H1 (cell line): Measurements from ENCODE around the gene RIBC1.

Experiments
- ATF3 ChIP-seq: IDR thresholded peaks from 2 replicates; pipeline ENCODE4 v1.6.1; 2011; ENCODE audit warnings: low read depth, mild to moderate bottlenecking, low read length; ENCODE audit not compliant: insufficient read depth
- CEBPB ChIP-seq: IDR thresholded peaks from 2 replicates; pipeline ENCODE4 v1.6.1; 2012; ENCODE audit warnings: low read depth, low read length
- CTCF ChIP-seq, 3 experiments: IDR thresholded peaks; 1 replicate in 2 of 3; 2 replicates in 1 of 3; pipeline versions ENCODE4 v1.5.1 to v1.6.1; 2011; ENCODE audit warnings: low read length in 3 of 3, mild to moderate bottlenecking in 3 of 3, inconsistent platforms in 2 of 3, low read depth in 1 of 3, moderate library complexity in 1 of 3; ENCODE audit not compliant: insufficient read depth in 1 of 3; ENCODE audit errors: control extremely low read depth in 1 of 3
- EP300 ChIP-seq, 2 experiments: IDR thresholded peaks; 1 replicate in 1 of 2; 2 replicates in 1 of 2; pipeline ENCODE4 v1.6.1; 2011 to 2012; ENCODE audit warnings: low read depth in 2 of 2, low read length in 2 of 2, mild to moderate bottlenecking in 2 of 2, borderline replicate concordance in 1 of 2, inconsistent platforms in 1 of 2, moderate library complexity in 1 of 2
- POLR2AphosphoS5 ChIP-seq: IDR thresholded peaks from 2 replicates; pipeline ENCODE4 v1.6.1; 2011; ENCODE audit warnings: low read depth, low read length
- SIX5 ChIP-seq: IDR thresholded peaks from 2 replicates; pipeline ENCODE4 v1.6.1; 2011; ENCODE audit warnings: mild to moderate bottlenecking, low read depth, low read length
- TAF1 ChIP-seq: IDR thresholded peaks from 2 replicates; pipeline ENCODE4 v1.6.1; 2011; ENCODE audit warnings: mild to moderate bottlenecking, low read depth, low read length
- TBP ChIP-seq: IDR thresholded peaks from 2 replicates; pipeline ENCODE4 v1.6.1; 2011; ENCODE audit warnings: low read depth, low read length, improper control_type of control experiment

GRCh38 chrX:53445977-53446376 lies 23.3 kb downstream of the RIBC1 start:
- TF ChIP-seq CEBPB (no peak), CTCF (IDR thresholded peaks at IDR 0.05; ENCODE audit: control extremely low read depth in 1 of 3, insufficient read depth in 1 of 3, low read depth in 1 of 3, low read length in 3 of 3) (peak; percentile 5 to 67 (median 62)), POLR2AphosphoS5 (no peak), EP300 (IDR thresholded peaks at IDR 0.05; ENCODE audit: borderline replicate concordance in 1 of 2, low read depth in 2 of 2, low read length in 2 of 2) (no peak), ATF3 (no peak), TAF1 (no peak), SIX5 (no peak), TBP (no peak)
